ENCODE data around the gene ARL5C. TPM values are rescaled to one million over a fixed set of nuclear protein-coding genes. Genes with fewer than 3 reads are reported as not detected.

The ARL5C gene
- total RNA-seq, 1 experiment from 2014 or later, result not detected

- TF ChIP-seq CDX4 (CRISPR knock-in tag; IDR thresholded peaks at IDR 0.05; ENCODE audit: borderline replicate concordance) (no peak), JUN (CRISPR knock-in tag; IDR thresholded peaks at IDR 0.05) (no peak), GTF2I (CRISPR knock-in tag; conservative IDR thresholded peaks at IDR 0.05) (no peak), CREM (CRISPR knock-in tag; IDR thresholded peaks at IDR 0.05) (no peak), FOXJ3 (CRISPR knock-in tag; IDR thresholded peaks at IDR 0.05; ENCODE audit: borderline replicate concordance) (no peak), ETV6 (CRISPR knock-in tag; IDR thresholded peaks at IDR 0.05) (no peak), GABPB1 (CRISPR knock-in tag; IDR thresholded peaks at IDR 0.05) (no peak), MAX (CRISPR knock-in tag; IDR thresholded peaks at IDR 0.05) (no peak)
These were observed 51.2 kb downstream of the ARL5C start (continued) for GRCh38 chr17:39114723-39115122.

- DNase-seq (ENCODE audit: low spot score) (no peak), ATAC-seq (no peak)
- POLR2A ChIA-PET, result no interaction called here
- Mint-ChIP-seq H3K9me3 (no peaks in the 10 kb centered on the region), H3K27ac (no peak overlapping the region), H3K4me3 (no peak overlapping the region), H3K36me3 (no peaks in the 10 kb centered on the region), H3K27me3 (ENCODE audit: low read depth) (no peaks in the 10 kb centered on the region; the same call in 1 of the 2 replicates), H3K4me1 (no peaks in the 10 kb centered on the region)
- CTCF ChIA-PET, result interaction anchor here (0.8 to 3.7 kb wide), 6 partner anchors 39 to 147 kb away, joined by 3 to 16 read pairs (median 4); partner anchors contain the start of gene FBXO47
- TF ChIP-seq AR (CRISPR knock-in tag; IDR thresholded peaks at IDR 0.05), result no peak
- no peak for TF ChIP-seq MLX (CRISPR knock-in tag; IDR thresholded peaks at IDR 0.05)
- TF ChIP-seq FOXP4 (CRISPR knock-in tag; IDR thresholded peaks at IDR 0.05), result no peak
- no peak for TF ChIP-seq ZNF121 (CRISPR knock-in tag; IDR thresholded peaks at IDR 0.05)
- TF ChIP-seq ELF4 (CRISPR knock-in tag; IDR thresholded peaks at IDR 0.05; ENCODE audit: low read depth), result no peak
- no peak for TF ChIP-seq CBFB (CRISPR knock-in tag; IDR thresholded peaks at IDR 0.05; ENCODE audit: low read depth)
- no peak for TF ChIP-seq ZNF532 (CRISPR knock-in tag; IDR thresholded peaks at IDR 0.05; ENCODE audit: borderline replicate concordance)
These were observed 52.1 kb downstream of the ARL5C start for GRCh38 chr17:39113871-39114270.

All from WTC11 (cell line).